Natural killer cell (primary cell): ENCODE data around the gene GATA5. TPM values are rescaled to one million over a fixed set of nuclear protein-coding genes. Genes with fewer than 3 reads are reported as not detected.

Experiments
- ATAC-seq, 3 donors: fragments of 150-1000 bp in 2 of 3; fragments of 200-7000 bp in 1 of 3; cut with Tn5 transposase; 1 replicate in 1 of 3; 2 replicates in 2 of 3; pipeline ENCODE4 v1.10.0; 2021; ENCODE audit warnings: mild to moderate bottlenecking in 2 of 3, moderate library complexity in 2 of 3
- DNase-seq, 2 donors: peaks; one replicate each; pipeline versions ENCODE4 v3.0.0 to v3.0.0-alpha.2; 2013 to 2021; ENCODE audit warnings: mixed read lengths in 1 of 2
- H3K27ac ChIP-seq: one replicate; pipeline ENCODE4 v1.5.1; 2013; ENCODE audit warnings: mild to moderate bottlenecking, low read length
- H3K27me3 ChIP-seq: one replicate; pipeline ENCODE4 v1.6.1; 2013; ENCODE audit warnings: low read length; ENCODE audit not compliant: control insufficient read depth, insufficient read depth
- H3K36me3 ChIP-seq: one replicate; pipeline ENCODE4 v1.6.1; 2013; ENCODE audit warnings: low read length; ENCODE audit not compliant: control insufficient read depth, insufficient read depth
- H3K4me1 ChIP-seq: one replicate; pipeline ENCODE4 v1.6.1; 2013; ENCODE audit warnings: low read length; ENCODE audit not compliant: control insufficient read depth, insufficient read depth
- H3K4me3 ChIP-seq: one replicate; pipeline ENCODE4 v1.5.1; 2013; ENCODE audit warnings: low read length
- H3K9me3 ChIP-seq: one replicate; pipeline ENCODE4 v1.6.1; 2013; ENCODE audit warnings: low read length; ENCODE audit not compliant: control insufficient read depth, insufficient read depth
- H3K27ac Mint-ChIP-seq, 2 donors: one replicate each; pipeline ENCODE4 v1.8.0; 2022; ENCODE audit warnings: mild to moderate bottlenecking in 2 of 2, mixed read lengths in 2 of 2, moderate library complexity in 1 of 2
- H3K27me3 Mint-ChIP-seq, 2 donors: one replicate each; pipeline ENCODE4 v1.8.0; 2022; ENCODE audit warnings: low read depth in 2 of 2, mixed read lengths in 2 of 2
- H3K36me3 Mint-ChIP-seq: one replicate; pipeline ENCODE4 v1.8.0; 2022; ENCODE audit warnings: mixed read lengths
- H3K4me1 Mint-ChIP-seq, 2 donors: one replicate each; pipeline ENCODE4 v1.8.0; 2022; ENCODE audit warnings: mixed read lengths in 2 of 2
- H3K4me3 Mint-ChIP-seq: one replicate; pipeline ENCODE4 v1.8.0; 2022; ENCODE audit warnings: mild to moderate bottlenecking, moderate library complexity, mixed read lengths
- H3K9me3 Mint-ChIP-seq, 2 donors: one replicate each; pipeline ENCODE4 v1.8.0; 2022; ENCODE audit warnings: mixed read lengths in 2 of 2
- WGBS: methylation state at CpG from one replicate; pipeline ENCODE4 v1.1.7; 2013; ENCODE audit warnings: missing lambda C conversion rate; ENCODE audit not compliant: insufficient coverage; 5-methylcytosine and 5-hydroxymethylcytosine counted together
- intact Hi-C: fragments of 100-400 bp; cut with micrococcal nuclease; formaldehyde crosslinking; loops from one replicate; pipeline ENCODE4 v1.14.2; 2022
- total RNA-seq, 4 donors: library from RNA; stranded (reverse); fragments of 120-200 nt in 1 of 4; gene quantifications; one replicate each; pipeline versions ENCODE4 v1.2.3 to v1.2.4, GENCODE V29; 2013 to 2022
- TF ChIP-seq, protein P1 (sequence below): fragments of 200-600 bp; IDR thresholded peaks from one replicate; pipeline ENCODE4 v1.8.0; 2022; ENCODE audit warnings: antibody characterized with exemption

The GATA5 gene
- total RNA-seq, 3 donors from 2014 or later (not counting 1 experiment from before 2014, with no cell fraction given) = not detected

DNA sequence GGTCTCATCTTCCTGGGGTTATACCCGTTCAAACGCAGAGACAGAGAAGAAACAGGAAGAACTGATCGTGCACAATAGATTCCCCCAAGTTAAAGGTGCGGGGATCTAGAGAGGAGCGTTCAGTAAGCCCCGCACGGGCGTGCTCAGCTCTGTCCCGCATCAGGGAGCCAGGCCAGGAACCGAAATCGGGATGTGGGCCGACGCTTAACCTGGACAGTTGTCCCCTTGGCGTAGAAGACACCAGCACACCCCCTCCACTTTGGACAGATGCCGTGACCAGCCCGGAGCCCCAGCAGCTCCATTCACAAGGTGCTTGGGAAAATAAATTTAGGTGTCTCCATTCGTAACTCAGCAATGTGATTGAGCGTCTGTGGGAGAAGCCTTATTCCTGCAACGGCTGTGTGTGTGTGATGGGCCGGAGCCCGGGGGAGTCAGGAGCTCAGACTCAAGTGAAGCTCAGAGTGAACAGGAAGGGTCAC, 24.0 kb upstream of the GATA5 start:
- WGBS = 64% methylated on average over 21 of the region's 21 CpGs

DNA sequence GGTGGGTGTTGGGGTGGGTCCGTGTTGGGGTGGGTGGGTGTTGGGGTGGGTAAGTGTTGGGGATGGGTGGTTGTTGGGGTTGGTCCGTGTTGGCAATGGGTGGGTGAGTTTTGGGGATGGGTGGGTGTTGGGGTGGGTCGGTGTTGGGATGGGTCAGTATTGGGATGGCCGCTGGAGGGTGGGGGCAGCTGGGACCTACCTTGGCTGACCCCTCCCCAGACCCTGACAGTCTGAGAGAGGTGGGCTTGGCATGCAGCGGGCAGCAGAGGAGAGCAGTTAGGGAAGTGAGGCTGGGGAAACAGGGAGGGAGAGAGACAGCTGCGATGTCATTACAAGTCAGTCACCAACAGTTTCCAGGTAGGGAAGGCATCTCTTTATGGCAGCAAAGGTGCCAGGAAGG, 23.1 kb upstream of the GATA5 start:
- intact Hi-C loops = no loop called here
- H3K4me1 Mint-ChIP-seq = peaks cover 0 to 12% of the 10 kb centered on the region in 2 donors
- WGBS = 80% methylated on average over 6 of the region's 6 CpGs
- Histone ChIP-seq H3K4me3 (no peak overlapping the region), H3K4me1 (peaks cover 24% of the 10 kb centered on the region), H3K9me3 (no peaks in the 10 kb centered on the region), H3K27ac (no peak overlapping the region), H3K36me3 (no peaks in the 10 kb centered on the region), H3K27me3 (no peaks in the 10 kb centered on the region)
- DNase-seq (no peak), ATAC-seq (no peak)
- H3K4me3 Mint-ChIP-seq = no peak overlapping the region
- TF ChIP-seq, protein P1, sequence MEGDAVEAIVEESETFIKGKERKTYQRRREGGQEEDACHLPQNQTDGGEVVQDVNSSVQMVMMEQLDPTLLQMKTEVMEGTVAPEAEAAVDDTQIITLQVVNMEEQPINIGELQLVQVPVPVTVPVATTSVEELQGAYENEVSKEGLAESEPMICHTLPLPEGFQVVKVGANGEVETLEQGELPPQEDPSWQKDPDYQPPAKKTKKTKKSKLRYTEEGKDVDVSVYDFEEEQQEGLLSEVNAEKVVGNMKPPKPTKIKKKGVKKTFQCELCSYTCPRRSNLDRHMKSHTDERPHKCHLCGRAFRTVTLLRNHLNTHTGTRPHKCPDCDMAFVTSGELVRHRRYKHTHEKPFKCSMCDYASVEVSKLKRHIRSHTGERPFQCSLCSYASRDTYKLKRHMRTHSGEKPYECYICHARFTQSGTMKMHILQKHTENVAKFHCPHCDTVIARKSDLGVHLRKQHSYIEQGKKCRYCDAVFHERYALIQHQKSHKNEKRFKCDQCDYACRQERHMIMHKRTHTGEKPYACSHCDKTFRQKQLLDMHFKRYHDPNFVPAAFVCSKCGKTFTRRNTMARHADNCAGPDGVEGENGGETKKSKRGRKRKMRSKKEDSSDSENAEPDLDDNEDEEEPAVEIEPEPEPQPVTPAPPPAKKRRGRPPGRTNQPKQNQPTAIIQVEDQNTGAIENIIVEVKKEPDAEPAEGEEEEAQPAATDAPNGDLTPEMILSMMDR = no peak
- H3K36me3 Mint-ChIP-seq = no peaks in the 10 kb centered on the region
- H3K27ac Mint-ChIP-seq = no peak overlapping the region
- H3K27me3 Mint-ChIP-seq = no peaks in the 10 kb centered on the region
- no peaks in the 10 kb centered on the region for H3K9me3 Mint-ChIP-seq

More for the DNA sequence above, 24.0 kb upstream of the GATA5 start:
- H3K4me3 Mint-ChIP-seq = no peak overlapping the region
- DNase-seq = no peak
- H3K36me3 Mint-ChIP-seq = no peaks in the 10 kb centered on the region
- peaks cover 0 to 12% of the 10 kb centered on the region in 2 donors for H3K4me1 Mint-ChIP-seq
- intact Hi-C loops = loop anchor here (1.0 to 5.0 kb wide), 3 partner anchors 118 to 309 kb away; no protein-coding TSS in a partner anchor
- Histone ChIP-seq H3K4me1 (peaks cover 16% of the 10 kb centered on the region), H3K27me3 (no peaks in the 10 kb centered on the region), H3K9me3 (no peaks in the 10 kb centered on the region), H3K4me3 (no peak overlapping the region), H3K27ac (no peak overlapping the region), H3K36me3 (no peaks in the 10 kb centered on the region)
- TF ChIP-seq, protein P1 = no peak
- H3K27me3 Mint-ChIP-seq = no peaks in the 10 kb centered on the region
- peak in 1 of 3 donors; percentile 5 for ATAC-seq
- H3K27ac Mint-ChIP-seq = no peak overlapping the region
- peaks cover 3 to 4% of the 10 kb centered on the region in 2 donors for H3K9me3 Mint-ChIP-seq

DNA sequence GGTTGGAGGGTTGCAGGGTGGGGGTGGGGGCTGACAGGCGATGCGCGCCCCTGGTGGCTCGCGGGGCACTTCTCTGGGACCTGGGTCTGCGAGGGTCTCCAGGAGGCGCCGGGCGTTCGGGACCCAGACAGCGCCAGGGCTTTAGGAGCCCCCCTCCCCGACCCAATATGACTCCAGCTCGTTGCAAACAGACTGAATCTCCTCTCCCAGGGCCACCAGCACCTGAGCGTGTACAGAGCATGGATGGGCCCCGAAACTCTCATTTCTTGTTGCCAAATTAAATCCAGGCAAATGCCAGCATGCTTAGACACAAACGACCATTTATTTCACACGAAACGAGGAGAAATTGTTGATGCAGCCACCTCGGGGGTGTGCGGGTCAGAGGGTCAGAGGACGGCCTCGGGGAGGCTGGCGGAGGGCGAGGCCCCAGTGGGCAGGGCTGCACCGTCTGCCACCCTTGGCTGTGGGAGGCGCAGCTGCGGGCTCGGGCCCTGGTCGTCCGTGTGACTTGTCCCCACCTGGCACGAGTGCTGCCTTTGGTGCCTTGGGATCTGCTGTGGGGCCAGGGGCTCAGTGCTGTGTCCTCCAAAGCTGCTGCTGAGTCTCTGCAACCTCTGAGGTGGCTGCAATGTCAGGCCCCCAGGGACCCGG, 20.9 kb upstream of the GATA5 start:
- intact Hi-C loops = no loop called here

More for the DNA sequence above, 20.9 kb upstream of the GATA5 start:
- Histone ChIP-seq H3K27ac (no peak overlapping the region), H3K9me3 (no peaks in the 10 kb centered on the region), H3K27me3 (no peaks in the 10 kb centered on the region), H3K4me1 (peaks cover 19% of the 10 kb centered on the region), H3K4me3 (no peak overlapping the region), H3K36me3 (no peaks in the 10 kb centered on the region)
- Mint-ChIP-seq H3K4me1 (peaks cover 0 to 12% of the 10 kb centered on the region in 2 donors), H3K9me3 (no peaks in the 10 kb centered on the region), H3K4me3 (no peak overlapping the region), H3K27ac (no peak overlapping the region), H3K27me3 (no peaks in the 10 kb centered on the region), H3K36me3 (no peaks in the 10 kb centered on the region)
- 34% methylated on average over 32 of the region's 32 CpGs for WGBS
- TF ChIP-seq, protein P1 = peak; percentile 39
- peak in 1 of 2 donors; percentile 55 for DNase-seq
- ATAC-seq = no peak
